Ovary (tissue), 9 donors: ENCODE measurements around the gene CCDC102A. TPM values are rescaled to one million over a fixed set of nuclear protein-coding genes. Genes with fewer than 3 reads are reported as not detected.

Source experiments
- DNase-seq, 5 donors: peaks; one replicate each; pipeline ENCODE4 v3.0.0-alpha.2; 2019 to 2020
- H3K27ac ChIP-seq, 2 donors: fragments of 200-600 bp; one replicate each; pipeline versions ENCODE4 v1.5.1 to v1.8.0; 2019 to 2022
- H3K27me3 ChIP-seq: fragments of 200-600 bp; one replicate; pipeline ENCODE4 v1.8.0; 2022
- H3K36me3 ChIP-seq: fragments of 200-600 bp; sonication (generic); one replicate; pipeline ENCODE4 v1.5.1; 2019
- H3K4me1 ChIP-seq: one replicate; pipeline ENCODE4 v1.8.1; 2013; ENCODE audit warnings: mild to moderate bottlenecking, moderate library complexity; ENCODE audit not compliant: insufficient read depth
- H3K4me3 ChIP-seq: fragments of 200-600 bp; sonication (generic); one replicate; pipeline ENCODE4 v1.5.1; 2017
- H3K9me3 ChIP-seq, 2 donors: fragments of 200-600 bp in 1 of 2; sonication (generic) in 1 of 2; one replicate each; pipeline versions ENCODE4 v1.5.1 to v1.8.1; 2013 to 2019; ENCODE audit warnings: mild to moderate bottlenecking in 1 of 2, moderate library complexity in 1 of 2
- EP300 ChIP-seq: sonication (generic); formaldehyde crosslinking; IDR thresholded peaks from one replicate; pipeline ENCODE4 v1.6.1; 2017; ENCODE audit warnings: antibody characterized with exemption
- POLR2A ChIP-seq: fragments of 450-650 bp; IDR thresholded peaks from one replicate; pipeline ENCODE4 v1.6.1; 2017; ENCODE audit warnings: antibody characterized with exemption, mild to moderate bottlenecking, moderate library complexity
- WGBS, 3 donors: extraction: QIAGEN DNeasy Blood & Tissue Kit in 1 of 3; methylation state at CpG; one replicate each; pipeline versions ENCODE4 v1.1.5 to v1.1.7; 2013 to 2017; 5-methylcytosine and 5-hydroxymethylcytosine counted together
- intact Hi-C, 4 donors: fragments of 100-400 bp; cut with DNase I; formaldehyde crosslinking; loops; one replicate each; pipeline versions ENCODE4 v1.11.0 to v1.15.1; 2022 to 2023
- polyA plus RNA-seq, 2 donors: library from polyadenylated mRNA; stranded (reverse); fragments of 200-250 nt in 1 of 2; fragments of 350-450 nt in 1 of 2; fragmentation: Illumina TruSeq in 1 of 2; extraction: RNeasy Lipid Tissue Mini Kit (QIAGEN cat#74804) in 1 of 2; gene quantifications; one replicate each; pipeline ENCODE4 v1.2.3, GENCODE V29; 2013 to 2014
- total RNA-seq, 7 donors: library from RNA; depleted of rRNA in 2 of 7; stranded (reverse); fragments of >200 nt in 2 of 7; fragmentation: NEBNext Ultra II Directional in 3 of 7; extraction: Animal tissue kit (Norgen Biotek cat#: 25700) in 3 of 7; gene quantifications; one replicate each; pipeline versions ENCODE4 v1.1.0 to v1.2.4, GENCODE V29; 2016 to 2023
- TF ChIP-seq, protein P1 (sequence below), 3 donors: fragments of 450-650 bp in 2 of 3; fragments of 200-600 bp in 1 of 3; IDR thresholded peaks; one replicate each; pipeline versions ENCODE4 v1.5.1 to v1.8.0; 2016 to 2022; ENCODE audit warnings: antibody characterized with exemption in 3 of 3, mild to moderate bottlenecking in 1 of 3
- donor health status: DM: no; HTN: no; CAD: no; lungs with moderate emphysema.
- donor health status: DM: no; HTN: no; CAD: no.
- donor health status: Bipolar disorder and iron deficiency.
- donor health status: DM: yes; HTN: yes; CAD: no.
- donor health status: DM: no; HTN: no; CAD: no.
- donor health status: DM: yes; HTN: yes; CAD: no.

CCDC102A gene
- total and polyA plus RNA-seq, 9 donors, result 5.9 to 22.4 (median 12.5) TPM

DNA sequence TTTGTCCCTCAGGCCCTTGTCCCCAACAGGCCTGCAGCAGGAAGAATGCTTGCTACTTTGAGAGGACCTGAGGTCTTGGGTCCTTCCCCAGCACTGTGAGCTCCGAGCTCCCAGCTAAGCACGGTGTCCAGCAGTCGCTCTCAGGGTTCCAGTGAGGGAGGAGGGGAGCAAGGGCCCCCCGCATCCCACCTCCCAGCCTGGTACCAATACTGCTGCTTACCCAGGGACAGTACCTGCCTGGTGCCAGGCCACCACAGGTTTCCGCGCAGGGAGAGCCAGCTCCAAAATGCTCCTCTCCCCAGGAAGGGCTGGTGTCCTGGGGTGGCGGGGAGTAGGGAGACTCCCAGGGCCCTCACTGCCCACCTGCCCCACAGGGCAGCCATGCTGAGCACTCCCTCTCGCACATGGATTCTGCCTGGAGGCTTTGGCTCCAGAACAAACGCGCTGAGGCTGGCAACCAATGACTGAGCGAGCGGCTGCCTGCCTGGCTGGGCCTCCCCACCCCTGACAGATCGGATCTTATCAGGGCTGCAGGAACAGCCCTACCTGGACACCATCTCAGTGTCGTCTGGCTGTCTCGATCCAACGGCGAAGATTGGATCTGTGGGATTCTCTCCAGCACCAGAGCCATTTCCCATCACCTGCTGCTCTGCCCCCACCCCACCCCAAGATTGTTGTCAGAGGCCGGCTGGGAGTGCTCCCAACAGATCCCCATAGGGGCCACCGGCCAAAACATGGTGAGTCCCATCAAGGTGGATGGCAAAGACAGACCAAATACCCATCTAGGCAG is 52.5 kb downstream of the CCDC102A start:
- TF ChIP-seq POLR2A (no peak), EP300 (no peak)
- TF ChIP-seq, protein P1, sequence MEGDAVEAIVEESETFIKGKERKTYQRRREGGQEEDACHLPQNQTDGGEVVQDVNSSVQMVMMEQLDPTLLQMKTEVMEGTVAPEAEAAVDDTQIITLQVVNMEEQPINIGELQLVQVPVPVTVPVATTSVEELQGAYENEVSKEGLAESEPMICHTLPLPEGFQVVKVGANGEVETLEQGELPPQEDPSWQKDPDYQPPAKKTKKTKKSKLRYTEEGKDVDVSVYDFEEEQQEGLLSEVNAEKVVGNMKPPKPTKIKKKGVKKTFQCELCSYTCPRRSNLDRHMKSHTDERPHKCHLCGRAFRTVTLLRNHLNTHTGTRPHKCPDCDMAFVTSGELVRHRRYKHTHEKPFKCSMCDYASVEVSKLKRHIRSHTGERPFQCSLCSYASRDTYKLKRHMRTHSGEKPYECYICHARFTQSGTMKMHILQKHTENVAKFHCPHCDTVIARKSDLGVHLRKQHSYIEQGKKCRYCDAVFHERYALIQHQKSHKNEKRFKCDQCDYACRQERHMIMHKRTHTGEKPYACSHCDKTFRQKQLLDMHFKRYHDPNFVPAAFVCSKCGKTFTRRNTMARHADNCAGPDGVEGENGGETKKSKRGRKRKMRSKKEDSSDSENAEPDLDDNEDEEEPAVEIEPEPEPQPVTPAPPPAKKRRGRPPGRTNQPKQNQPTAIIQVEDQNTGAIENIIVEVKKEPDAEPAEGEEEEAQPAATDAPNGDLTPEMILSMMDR (IDR thresholded peaks at IDR 0.05), result no peak
- Histone ChIP-seq H3K36me3 (no peaks in the 10 kb centered on the region), H3K4me3 (no peak overlapping the region), H3K9me3 (no peaks in the 10 kb centered on the region), H3K27me3 (no peaks in the 10 kb centered on the region), H3K27ac (no peak overlapping the region), H3K4me1 (peaks cover 22% of the 10 kb centered on the region)
- intact Hi-C loops, result no loop called here
- WGBS, 3 donors, result 76 to 83% (median 78%) methylated on average over 13 to 19 of the region's 19 CpGs
- peak in 1 of 5 donors; percentile 36 for DNase-seq

DNA sequence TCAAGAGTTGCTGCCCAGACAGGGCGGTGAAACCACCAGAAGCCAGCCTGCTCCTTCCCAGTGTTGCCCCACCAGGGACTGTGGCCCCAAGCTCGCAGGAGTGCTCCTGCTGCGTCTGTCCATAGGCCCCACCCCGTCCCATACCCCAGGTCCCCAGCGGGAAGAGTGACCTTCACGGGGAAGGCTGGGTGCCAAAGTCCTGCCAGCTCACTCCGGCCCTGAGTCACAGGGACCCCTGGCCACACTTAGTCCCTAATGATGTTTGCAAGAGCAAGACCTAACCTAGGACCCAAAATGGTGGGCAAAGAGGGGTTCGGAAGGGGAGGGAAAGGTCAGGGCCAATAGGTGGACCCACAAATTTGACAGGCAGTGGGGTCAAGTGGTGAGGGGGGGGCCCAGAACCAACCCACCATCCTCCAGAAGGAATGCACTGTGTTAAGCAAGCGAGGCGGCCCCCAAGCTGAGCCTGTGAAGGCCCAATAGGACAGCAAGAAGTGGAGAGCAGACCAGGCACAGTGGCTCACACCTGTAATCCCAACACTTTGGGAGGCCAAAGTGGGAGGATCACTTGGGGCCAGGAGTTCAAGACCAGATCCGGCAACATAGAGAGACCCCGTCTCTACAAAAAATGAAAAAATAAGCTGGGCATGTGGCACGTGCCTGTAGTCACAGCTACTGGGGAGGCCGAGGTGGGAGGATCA is 53.4 kb downstream of the CCDC102A start:
- TF ChIP-seq EP300 (no peak), POLR2A (no peak)
- TF ChIP-seq, protein P1 (IDR thresholded peaks at IDR 0.05), result no peak
- no peak for DNase-seq
- intact Hi-C loops, result no loop called here

DNA sequence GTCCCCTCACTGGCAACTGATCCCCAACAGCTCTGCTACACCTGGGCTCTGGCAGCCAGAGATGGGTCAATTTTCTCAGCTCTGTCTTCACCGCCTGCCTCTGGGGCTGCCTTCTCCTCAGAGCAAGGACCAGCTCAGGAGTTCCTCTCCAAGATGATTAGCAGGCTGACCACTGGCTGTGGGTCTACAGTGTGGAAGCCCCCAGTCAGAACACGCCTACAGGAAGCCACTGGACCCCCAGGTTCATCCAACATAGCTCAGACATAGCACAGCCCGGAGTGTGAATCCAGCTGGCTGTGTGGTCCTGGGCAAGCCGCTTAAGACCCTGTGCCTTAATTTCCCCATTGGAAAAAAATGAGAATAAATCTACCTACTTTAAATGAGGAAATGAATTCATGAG is 55.0 kb downstream of the CCDC102A start:
- Histone ChIP-seq H3K4me3 (no peak overlapping the region), H3K9me3 (no peaks in the 10 kb centered on the region), H3K4me1 (peaks cover 22% of the 10 kb centered on the region), H3K27me3 (no peaks in the 10 kb centered on the region), H3K36me3 (no peaks in the 10 kb centered on the region), H3K27ac (no peak overlapping the region)
- TF ChIP-seq, protein P1 (IDR thresholded peaks at IDR 0.05), result no peak
- TF ChIP-seq POLR2A (no peak), EP300 (no peak)
- 90 to 96% (median 91%) methylated on average over 4 of the region's 4 CpGs for WGBS, 3 donors
- DNase-seq, result no peak
- intact Hi-C loops, result no loop called here

More for the DNA sequence above, 53.4 kb downstream of the CCDC102A start:
- H3K27me3 ChIP-seq, result no peaks in the 10 kb centered on the region
- no peaks in the 10 kb centered on the region for H3K36me3 ChIP-seq
- peaks cover 25% of the 10 kb centered on the region for H3K4me1 ChIP-seq
- no peak overlapping the region for H3K4me3 ChIP-seq
- 70 to 78% (median 71%) methylated on average over 13 to 14 of the region's 14 CpGs for WGBS, 3 donors
- no peaks in the 10 kb centered on the region for H3K9me3 ChIP-seq
- no peak overlapping the region for H3K27ac ChIP-seq

DNA sequence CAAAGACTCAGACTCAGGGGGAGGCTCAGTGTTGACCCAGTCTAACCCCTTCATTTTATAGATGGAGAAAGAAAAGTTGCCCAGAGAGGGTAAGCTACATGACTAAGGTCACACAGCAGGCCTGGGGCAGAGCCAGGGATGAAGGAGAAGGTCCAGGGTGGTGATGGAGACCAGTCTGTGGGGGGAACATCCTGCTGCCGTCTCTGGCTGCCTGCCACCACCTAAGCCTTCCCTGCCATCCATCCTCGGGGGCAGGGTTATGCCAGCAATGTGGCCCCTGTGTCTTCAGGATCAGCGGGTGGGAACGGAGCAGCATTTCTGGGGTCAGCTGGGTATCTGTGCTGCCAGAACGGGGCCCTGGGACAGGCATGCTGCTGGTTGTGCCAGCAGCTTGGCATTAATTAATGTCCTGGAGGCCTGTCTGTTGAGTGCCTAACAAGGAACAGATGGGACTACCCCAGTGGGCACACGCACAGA is 55.6 kb downstream of the CCDC102A start:
- H3K27ac ChIP-seq, result peak overlapping the region in 1 of 2 donors; percentile 54
- TF ChIP-seq, protein P1 (IDR thresholded peaks at IDR 0.05), result no peak
- TF ChIP-seq EP300, result no peak
- no peak for TF ChIP-seq POLR2A
- no peak overlapping the region for H3K4me3 ChIP-seq
- H3K27me3 ChIP-seq, result no peaks in the 10 kb centered on the region
- H3K36me3 ChIP-seq, result no peaks in the 10 kb centered on the region
- H3K9me3 ChIP-seq, result no peaks in the 10 kb centered on the region
- 46 to 63% (median 53%) methylated on average over 6 of the region's 6 CpGs for WGBS, 3 donors
- intact Hi-C loops, result no loop called here
- H3K4me1 ChIP-seq, result peaks cover 22% of the 10 kb centered on the region
- peak in 1 of 5 donors; percentile 33 for DNase-seq
